IMR-90 (cell line): Measurements from ENCODE around the gene STAC2. TPM values are rescaled to one million over a fixed set of nuclear protein-coding genes. Genes with fewer than 3 reads are reported as not detected.

ENCODE experiments used
- ATAC-seq: fragments of 200-7000 bp; cut with Tn5 transposase; 2 replicates; pipeline ENCODE4 v1.9.1; 2020; ENCODE audit warnings: low read depth, mild to moderate bottlenecking, moderate library complexity
- BruUV-seq: library from RNA; stranded (reverse); fragments of 400-500 nt; replicated peaks from 2 replicates; lab custom pipeline; 2021; lab: Mats Ljungman, UMichigan
- CTCF ChIA-PET: fragments of 300-600 bp; formaldehyde crosslinking; extraction: SDS; loops from one replicate; lab custom pipeline; 2021; ENCODE audit warnings: antibody characterized with exemption; lab: Yijun Ruan, JAX
- POLR2A ChIA-PET: fragments of 300-600 bp; sonication (Branson Sonifier 250); formaldehyde crosslinking; loops from one replicate; lab custom pipeline; 2022; ENCODE audit warnings: antibody characterized with exemption; ENCODE audit not compliant: unreplicated experiment; lab: Charles Lee
- DNase-seq: peaks from one replicate; pipeline ENCODE4 v3.0.0; 2013
- H2AFZ ChIP-seq: replicated peaks from 2 replicates; pipeline ENCODE3; 2013; ENCODE audit warnings: low read length, mild to moderate bottlenecking; ENCODE audit not compliant: poor library complexity
- H2AK5ac ChIP-seq: 2 replicates; pipeline ENCODE4 v1.6.1; 2013; ENCODE audit warnings: low read depth, low read length, inconsistent platforms
- H2AK9ac ChIP-seq: replicated peaks from 2 replicates; pipeline ENCODE3; 2013; ENCODE audit warnings: mild to moderate bottlenecking, low read depth, low read length, moderate library complexity; ENCODE audit not compliant: poor library complexity
- H2BK120ac ChIP-seq: 2 replicates; pipeline ENCODE4 v1.6.1; 2013; ENCODE audit warnings: low read depth, low read length, inconsistent platforms
- H2BK15ac ChIP-seq: 3 replicates; pipeline ENCODE4 v1.6.1; 2013; ENCODE audit warnings: low read depth, low read length, inconsistent platforms
- H2BK20ac ChIP-seq: 2 replicates; pipeline ENCODE4 v1.6.1; 2013; ENCODE audit warnings: low read depth, mild to moderate bottlenecking, inconsistent platforms, low read length, moderate library complexity
- H2BK5ac ChIP-seq: 2 replicates; pipeline ENCODE4 v1.6.1; 2013; ENCODE audit warnings: mild to moderate bottlenecking, low read depth, low read length, inconsistent platforms; ENCODE audit not compliant: poor library complexity, severe bottlenecking
- H3K14ac ChIP-seq: replicated peaks from 2 replicates; pipeline ENCODE4 v1.6.1; 2013; ENCODE audit warnings: low read depth, low read length, inconsistent platforms
- H3K18ac ChIP-seq: 2 replicates; pipeline ENCODE4 v1.6.1; 2013; ENCODE audit warnings: low read depth, low read length, control low read depth
- H3K23ac ChIP-seq: 2 replicates; pipeline ENCODE4 v1.6.1; 2013; ENCODE audit warnings: low read depth, low read length, inconsistent platforms
- H3K27ac ChIP-seq: 2 replicates; pipeline ENCODE4 v1.5.1; 2013; ENCODE audit warnings: mild to moderate bottlenecking, control low read depth, low read length; ENCODE audit not compliant: insufficient read depth
- H3K27me3 ChIP-seq: 2 replicates; pipeline ENCODE4 v1.6.1; 2013; ENCODE audit warnings: low read length; ENCODE audit not compliant: control insufficient read depth, insufficient read depth
- H3K36me3 ChIP-seq: 2 replicates; pipeline ENCODE4 v1.6.1; 2013; ENCODE audit warnings: low read length, mixed read lengths; ENCODE audit not compliant: control insufficient read depth, insufficient read depth
- H3K4ac ChIP-seq: 2 replicates; pipeline ENCODE4 v1.6.1; 2013; ENCODE audit warnings: low read depth, low read length, inconsistent platforms
- H3K4me1 ChIP-seq: 2 replicates; pipeline ENCODE4 v1.6.1; 2013; ENCODE audit warnings: low read length, mixed read lengths; ENCODE audit not compliant: control insufficient read depth, insufficient read depth
- H3K4me2 ChIP-seq: 2 replicates; pipeline ENCODE4 v1.6.1; 2013; ENCODE audit warnings: low read depth, mild to moderate bottlenecking, control low read depth, low read length, moderate library complexity
- H3K4me3 ChIP-seq: 2 replicates; pipeline ENCODE4 v1.5.1; 2013; ENCODE audit warnings: low read depth, mild to moderate bottlenecking, control low read depth, low read length, moderate library complexity; ENCODE audit not compliant: insufficient read depth
- H3K56ac ChIP-seq: 2 replicates; pipeline ENCODE4 v1.6.1; 2013; ENCODE audit warnings: low read length, inconsistent platforms; ENCODE audit not compliant: insufficient read depth; ENCODE audit errors: extremely low read depth
- H3K79me1 ChIP-seq, 2 experiments: 2 replicates each; pipeline ENCODE4 v1.6.1; 2013; ENCODE audit warnings: low read length in 2 of 2, inconsistent platforms in 1 of 2, low read depth in 1 of 2
- H3K9ac ChIP-seq: 2 replicates; pipeline ENCODE4 v1.6.1; 2013; ENCODE audit warnings: low read depth, low read length, control low read depth
- H3K9me1 ChIP-seq: 2 replicates; pipeline ENCODE4 v1.6.1; 2013; ENCODE audit warnings: low read length, inconsistent platforms; ENCODE audit not compliant: insufficient read depth
- H3K9me3 ChIP-seq: 2 replicates; pipeline ENCODE4 v1.6.1; 2013; ENCODE audit warnings: low read length; ENCODE audit not compliant: control insufficient read depth, insufficient read depth
- H4K20me1 ChIP-seq: 2 replicates; pipeline ENCODE4 v1.6.1; 2013; ENCODE audit warnings: low read length, inconsistent platforms; ENCODE audit not compliant: insufficient read depth
- H4K5ac ChIP-seq: 2 replicates; pipeline ENCODE4 v1.6.1; 2013; ENCODE audit warnings: mild to moderate bottlenecking, low read depth, low read length, control low read depth
- H4K8ac ChIP-seq, 2 experiments: 2 replicates each; pipeline ENCODE4 v1.6.1; 2013; ENCODE audit warnings: low read depth in 2 of 2, low read length in 2 of 2, control low read depth in 1 of 2, inconsistent platforms in 1 of 2
- H4K91ac ChIP-seq: 2 replicates; pipeline ENCODE4 v1.6.1; 2013; ENCODE audit warnings: low read depth, low read length, inconsistent platforms; ENCODE audit not compliant: insufficient read depth
- BHLHE40 ChIP-seq: fragments of 150-350 bp; IDR thresholded peaks from 2 replicates; pipeline ENCODE4 v1.6.1; 2016; ENCODE audit warnings: mild to moderate bottlenecking, low read depth, low read length
- CEBPB ChIP-seq: IDR thresholded peaks from 2 replicates; pipeline ENCODE4 v1.6.1; 2012; ENCODE audit warnings: low read depth, low read length, improper control_type of control experiment
- CHD1 ChIP-seq: IDR thresholded peaks from 2 replicates; pipeline ENCODE4 v1.6.1; 2012; ENCODE audit warnings: low read depth, low read length, improper control_type of control experiment
- CTCF ChIP-seq: conservative IDR thresholded peaks from 2 replicates; pipeline ENCODE4 v1.5.1; 2012; ENCODE audit warnings: mild to moderate bottlenecking, low read depth, low read length, improper control_type of control experiment
- ELK1 ChIP-seq: fragments of 150-350 bp; IDR thresholded peaks from 2 replicates; pipeline ENCODE4 v1.6.1; 2016; ENCODE audit warnings: low read depth, mild to moderate bottlenecking, low read length, moderate library complexity, borderline replicate concordance
- FOS ChIP-seq: fragments of 150-350 bp; IDR thresholded peaks from 2 replicates; pipeline ENCODE4 v1.6.1; 2016; ENCODE audit warnings: low read depth, low read length
- MAZ ChIP-seq: IDR thresholded peaks from 2 replicates; pipeline ENCODE4 v1.6.1; 2012; ENCODE audit warnings: low read depth, mild to moderate bottlenecking, low read length, improper control_type of control experiment, moderate library complexity, borderline replicate concordance
- MXI1 ChIP-seq: IDR thresholded peaks from 2 replicates; pipeline ENCODE4 v1.6.1; 2012; ENCODE audit warnings: low read depth, mild to moderate bottlenecking, low read length, moderate library complexity, borderline replicate concordance
- NFE2L2 ChIP-seq: fragments of 150-350 bp; IDR thresholded peaks from 2 replicates; pipeline ENCODE4 v1.6.1; 2016; ENCODE audit warnings: low read depth, mild to moderate bottlenecking, low read length
- POLR2A ChIP-seq: IDR thresholded peaks from 2 replicates; pipeline ENCODE4 v1.6.1; 2012; ENCODE audit warnings: mild to moderate bottlenecking, low read depth, low read length
- RAD21 ChIP-seq: IDR thresholded peaks from 2 replicates; pipeline ENCODE4 v1.6.1; 2012; ENCODE audit warnings: low read length, improper control_type of control experiment
- RCOR1 ChIP-seq: IDR thresholded peaks from 2 replicates; pipeline ENCODE4 v1.6.1; 2012; ENCODE audit warnings: mild to moderate bottlenecking, low read length, improper control_type of control experiment; ENCODE audit not compliant: insufficient replicate concordance
- RFX5 ChIP-seq: IDR thresholded peaks from 2 replicates; pipeline ENCODE4 v1.8.0; 2012; ENCODE audit warnings: low read depth, mild to moderate bottlenecking, low read length, moderate library complexity
- SMC3 ChIP-seq: fragments of 150-350 bp; IDR thresholded peaks from 2 replicates; pipeline ENCODE4 v1.6.1; 2016; ENCODE audit warnings: low read depth, mild to moderate bottlenecking, antibody characterized with exemption, low read length, moderate library complexity
- USF2 ChIP-seq: fragments of 150-350 bp; IDR thresholded peaks from 2 replicates; pipeline ENCODE4 v1.6.1; 2017; ENCODE audit warnings: mild to moderate bottlenecking, antibody characterized with exemption, low read length, low read depth
- WGBS, 2 experiments: methylation state at CpG; one replicate each; pipeline versions ENCODE4 v1.1.5 to v1.1.7; 2013; ENCODE audit warnings: missing lambda C conversion rate in 2 of 2; ENCODE audit not compliant: insufficient read length in 1 of 2; ENCODE audit errors: extremely low coverage in 2 of 2; 5-methylcytosine and 5-hydroxymethylcytosine counted together
- dilution Hi-C: fragments of 300-500 bp; cut with HindIII; formaldehyde crosslinking; loops from one replicate; pipeline ENCODE4 v1.14.3; 2018; ENCODE audit warnings: low sequenced_read_pairs; ENCODE audit not compliant: unreplicated experiment
- in situ Hi-C: fragments of 300-500 bp; cut with MboI; formaldehyde crosslinking; loops from 3 replicates; pipeline ENCODE4 v1.14.3; 2019; ENCODE audit warnings: low sequenced_read_pairs, inconsistent platforms, mixed read lengths
- intact Hi-C: fragments of 100-400 bp; cut with micrococcal nuclease; formaldehyde crosslinking; loops from 2 replicates; pipeline ENCODE4 v1.10.0; 2022
- polyA plus RNA-seq, 3 experiments: library from polyadenylated mRNA; depleted of rRNA; stranded (reverse); fragments of >200 nt; gene quantifications; 2 replicates each; pipeline ENCODE4 v1.2.3, GENCODE V29; 2012; ENCODE audit warnings: low replicate concordance in 1 of 3
- total RNA-seq: library from RNA; depleted of rRNA; stranded (reverse); fragments of >200 nt; gene quantifications from 2 replicates; pipeline ENCODE4 v1.2.3, GENCODE V29; 2012

Gene STAC2
- total and polyA plus RNA-seq, 2 of the 4 experiments (the other 2 are of a cell fraction): 0.02 TPM; not detected in 1

GRCh38 chr17:39161962-39162361 is 63.8 kb downstream of the STAC2 start:
- no CpG with 5 or more reads among the region's 2 CpGs for WGBS, 2 experiments
- H4K5ac ChIP-seq: no peak overlapping the region
- H2BK15ac ChIP-seq: no peak overlapping the region
- in situ Hi-C loops (no loop called here), dilution Hi-C loops (no loop called here), intact Hi-C loops (no loop called here)
- H2AK9ac ChIP-seq: no peak overlapping the region
- H3K4me1 ChIP-seq: peaks cover 1% of the 10 kb centered on the region; the same call in 1 of the 2 replicates
- no peaks in the 10 kb centered on the region for H3K36me3 ChIP-seq
- no peaks in the 10 kb centered on the region for H4K20me1 ChIP-seq
- no peak overlapping the region for H3K9ac ChIP-seq
- H2BK120ac ChIP-seq: no peak overlapping the region
- H3K27ac ChIP-seq: no peak overlapping the region
- no peak overlapping the region for H3K14ac ChIP-seq
- ATAC-seq: no peak
- DNase-seq: no peak
- H3K4me3 ChIP-seq: no peak overlapping the region
- no peak overlapping the region for H3K23ac ChIP-seq
- no peak overlapping the region for H2AFZ ChIP-seq
- no peak overlapping the region for H4K91ac ChIP-seq
- no peak overlapping the region for H3K18ac ChIP-seq
- peaks cover 6% of the 10 kb centered on the region for H3K9me1 ChIP-seq
- H3K79me1 ChIP-seq: no peaks in the 10 kb centered on the region
- no peak overlapping the region for H2BK5ac ChIP-seq
- ChIA-PET POLR2A (no interaction called here), CTCF (no interaction called here)
- no peak overlapping the region for H3K56ac ChIP-seq
- H3K9me3 ChIP-seq: no peaks in the 10 kb centered on the region
- no peak overlapping the region for H2AK5ac ChIP-seq
- no peak overlapping the region for H3K4me2 ChIP-seq
- no peak for TF ChIP-seq MXI1
- TF ChIP-seq CTCF: no peak
- no peak for TF ChIP-seq BHLHE40
- no peak for TF ChIP-seq ELK1
- TF ChIP-seq NFE2L2: no peak
- no peak for TF ChIP-seq RAD21
- TF ChIP-seq USF2: no peak
- TF ChIP-seq CHD1: no peak
- TF ChIP-seq SMC3: no peak
- TF ChIP-seq CEBPB: no peak
- no peak for TF ChIP-seq POLR2A
- TF ChIP-seq MAZ: no peak
- TF ChIP-seq RFX5: no peak
- no peak for TF ChIP-seq RCOR1
- no peak for TF ChIP-seq FOS
- H3K4ac ChIP-seq: no peak overlapping the region
- no TSS peak for BruUV-seq
- H3K27me3 ChIP-seq: peaks cover 30% of the 10 kb centered on the region
- H4K8ac ChIP-seq: no peak overlapping the region
- no peak overlapping the region for H2BK20ac ChIP-seq
